Inferior parietal cortex (tissue), 1 donor: Measurements from ENCODE around the gene CLIC4.
"Not testable (repeated sequence)": the region's sequence is repeated elsewhere in the genome, so short reads cannot be mapped to it uniquely, and the experiment has no call there.

Experiments used
- DNase-seq: peaks from one replicate; pipeline ENCODE4 v3.0.0-alpha.2; 2016; ENCODE audit errors: extremely low spot score

CLIC4 gene

GRCh38 chr1:24771574-24771973 is 26.3 kb downstream of the CLIC4 start:
- no peak for DNase-seq

- no peak for DNase-seq
These were observed 28.4 kb downstream of the CLIC4 start for GRCh38 chr1:24773618-24774017.

GRCh38 chr1:24775348-24775747 is 30.1 kb downstream of the CLIC4 start:
- DNase-seq: no peak

- DNase-seq: no peak
These were observed 30.7 kb downstream of the CLIC4 start for GRCh38 chr1:24775916-24776315.

GRCh38 chr1:24776821-24777220 is 31.6 kb downstream of the CLIC4 start:
- no peak for DNase-seq

- no peak for DNase-seq
These were observed 32.9 kb downstream of the CLIC4 start for GRCh38 chr1:24778141-24778540.

- not testable (repeated sequence) for DNase-seq
These were observed 34.0 kb downstream of the CLIC4 start for GRCh38 chr1:24779199-24779598.

GRCh38 chr1:24779689-24780464 is 34.6 kb downstream of the CLIC4 start:
- no peak for DNase-seq

GRCh38 chr1:24780626-24781025 is 35.4 kb downstream of the CLIC4 start:
- not testable (repeated sequence) for DNase-seq

- DNase-seq: no peak
These were observed 37.4 kb downstream of the CLIC4 start for GRCh38 chr1:24782689-24783088.

- no peak for DNase-seq
These were observed 38.5 kb downstream of the CLIC4 start for GRCh38 chr1:24783713-24784112.

GRCh38 chr1:24786191-24786590 is 40.9 kb downstream of the CLIC4 start:
- no peak for DNase-seq

GRCh38 chr1:24790490-24790889 is 45.2 kb downstream of the CLIC4 start:
- DNase-seq: no peak

GRCh38 chr1:24793447-24794129 is 48.3 kb downstream of the CLIC4 start:
- DNase-seq: no peak

GRCh38 chr1:24794130-24794502 is 48.9 kb downstream of the CLIC4 start:
- DNase-seq: not testable (repeated sequence)

- no peak for DNase-seq
These were observed 50.0 kb downstream of the CLIC4 start for GRCh38 chr1:24795236-24795635.

- no peak for DNase-seq
These were observed 51.3 kb downstream of the CLIC4 start for GRCh38 chr1:24796524-24796923.

- not testable (repeated sequence) for DNase-seq
These were observed 54.0 kb downstream of the CLIC4 start for GRCh38 chr1:24799242-24799641.

GRCh38 chr1:24801176-24801575 is 55.9 kb downstream of the CLIC4 start:
- DNase-seq: no peak

GRCh38 chr1:24803220-24803619 is 58.0 kb downstream of the CLIC4 start:
- peak; percentile 42 for DNase-seq

GRCh38 chr1:24803987-24804530 is 58.8 kb downstream of the CLIC4 start:
- DNase-seq: no peak

GRCh38 chr1:24805534-24806301 is 60.5 kb downstream of the CLIC4 start:
- DNase-seq: no peak
